HEK293 (cell line): Measurements from ENCODE around the gene USF1.
A peak's percentile ranks its signal among the peaks of the same experiment; 100 is the strongest.

ENCODE experiments used
- CTCF ChIA-PET: fragments of 350-600 bp; formaldehyde crosslinking; extraction: SDS; loops from one replicate; lab custom pipeline; 2021; ENCODE audit warnings: antibody characterized with exemption; lab: Yijun Ruan, JAX
- POLR2A ChIA-PET: fragments of 300-600 bp; formaldehyde crosslinking; extraction: SDS; loops from one replicate; lab custom pipeline; 2020; ENCODE audit warnings: antibody characterized with exemption, inconsistent platforms; lab: Yijun Ruan, JAX
- H3K27ac ChIP-seq: fragments of 200-500 bp; sonication (Bioruptor generic); 2 replicates; pipeline ENCODE4 v1.5.1; 2014; ENCODE audit warnings: low read depth, low read length, control low read depth, inconsistent platforms; ENCODE audit errors: extremely low read depth
- H3K36me3 ChIP-seq, 2 experiments: fragments of 200-500 bp in 1 of 2; sonication (Bioruptor generic) in 1 of 2; 1 replicate in 1 of 2; 2 replicates in 1 of 2; pipeline ENCODE4 v1.5.1; 2014 to 2017; ENCODE audit warnings: inconsistent platforms in 2 of 2, low read length in 2 of 2; ENCODE audit not compliant: control insufficient read depth in 2 of 2, insufficient read depth in 1 of 2
- H3K4me1 ChIP-seq: fragments of 200-500 bp; sonication (Bioruptor generic); 2 replicates; pipeline ENCODE4 v1.5.1; 2014; ENCODE audit warnings: mild to moderate bottlenecking, low read length, inconsistent platforms; ENCODE audit not compliant: control insufficient read depth, insufficient read depth
- H3K4me3 ChIP-seq: 2 replicates; pipeline ENCODE4 v1.5.1; 2011; ENCODE audit warnings: low read depth, mild to moderate bottlenecking, control low read depth, low read length, moderate library complexity
- H3K9me3 ChIP-seq: fragments of 200-500 bp; sonication (Bioruptor generic); 2 replicates; pipeline ENCODE4 v1.5.1; 2014; ENCODE audit warnings: low read depth, low read length, inconsistent platforms; ENCODE audit not compliant: control insufficient read depth, insufficient read depth
- CTCF ChIP-seq: fragments of 450-650 bp; formaldehyde crosslinking; IDR thresholded peaks from 2 replicates; pipeline ENCODE4 v1.5.1; 2016; ENCODE audit warnings: missing biosample characterization, missing genetic modification characterization
- EGR2 ChIP-seq: fragments of 450-650 bp; formaldehyde crosslinking; IDR thresholded peaks from 2 replicates; pipeline ENCODE4 v1.5.1; 2016; ENCODE audit warnings: low read depth, missing biosample characterization, missing genetic modification characterization
- HOXA7 ChIP-seq: sonication (generic); formaldehyde crosslinking; IDR thresholded peaks from 2 replicates; pipeline ENCODE4 v1.8.1; 2022; ENCODE audit warnings: missing genetic modification reagents, borderline replicate concordance
- HOXC10 ChIP-seq: sonication (generic); formaldehyde crosslinking; IDR thresholded peaks from 2 replicates; pipeline ENCODE4 v1.8.1; 2023; ENCODE audit warnings: mild to moderate bottlenecking, missing genetic modification reagents
- KLF1 ChIP-seq: fragments of 450-650 bp; formaldehyde crosslinking; IDR thresholded peaks from 2 replicates; pipeline ENCODE4 v1.5.1; 2016; ENCODE audit warnings: missing biosample characterization, missing genetic modification characterization
- KLF9 ChIP-seq: fragments of 450-650 bp; formaldehyde crosslinking; IDR thresholded peaks from 2 replicates; pipeline ENCODE4 v1.5.1; 2016; ENCODE audit warnings: missing biosample characterization, missing genetic modification characterization, low read depth
- MYNN ChIP-seq: fragments of 450-650 bp; formaldehyde crosslinking; IDR thresholded peaks from 2 replicates; pipeline ENCODE4 v1.5.1; 2016; ENCODE audit warnings: missing biosample characterization, missing genetic modification characterization, borderline replicate concordance
- SP7 ChIP-seq: fragments of 450-650 bp; formaldehyde crosslinking; IDR thresholded peaks from 2 replicates; pipeline ENCODE4 v1.5.1; 2016; ENCODE audit warnings: missing biosample characterization, missing genetic modification characterization
- ZNF146 ChIP-seq: fragments of 450-650 bp; formaldehyde crosslinking; IDR thresholded peaks from 2 replicates; pipeline ENCODE4 v1.5.1; 2016; ENCODE audit warnings: missing biosample characterization, missing genetic modification characterization
- ZNF521 ChIP-seq: fragments of 450-650 bp; formaldehyde crosslinking; IDR thresholded peaks from 2 replicates; pipeline ENCODE4 v1.5.1; 2017; ENCODE audit warnings: missing biosample characterization, mild to moderate bottlenecking, missing genetic modification characterization
- ZNF560 ChIP-seq: fragments of 450-650 bp; formaldehyde crosslinking; IDR thresholded peaks from 2 replicates; pipeline ENCODE4 v1.5.1; 2017; ENCODE audit warnings: missing biosample characterization, missing genetic modification characterization, borderline replicate concordance
- ZNF670 ChIP-seq: fragments of 450-650 bp; formaldehyde crosslinking; IDR thresholded peaks from 2 replicates; pipeline ENCODE4 v1.5.1; 2016; ENCODE audit warnings: missing biosample characterization, missing genetic modification characterization, low read depth
- ZNF777 ChIP-seq: fragments of 450-650 bp; formaldehyde crosslinking; IDR thresholded peaks from 2 replicates; pipeline ENCODE4 v1.5.1; 2017; ENCODE audit warnings: missing biosample characterization, missing genetic modification characterization, borderline replicate concordance
- ZNF837 ChIP-seq: fragments of 450-650 bp; formaldehyde crosslinking; IDR thresholded peaks from 2 replicates; pipeline ENCODE4 v1.5.1; 2016; ENCODE audit warnings: missing biosample characterization, missing genetic modification characterization
- TF ChIP-seq, protein P1 (sequence below): fragments of 450-650 bp; formaldehyde crosslinking; IDR thresholded peaks from 2 replicates; pipeline ENCODE4 v1.5.1; 2017; ENCODE audit warnings: missing biosample characterization, missing genetic modification characterization

USF1 gene

GRCh38 chr1:161071886-161072371, 26.2 kb upstream of the USF1 start:
- ChIA-PET POLR2A (no interaction called here), CTCF (interaction anchor here (0.6 to 6.1 kb wide), 15 partner anchors 10 to 704 kb away, joined by 3 to 56 read pairs (median 4); partner anchors contain the start of genes F11R and KLHDC9)
- no peaks in the 10 kb centered on the region for H3K4me1 ChIP-seq
- no peaks in the 10 kb centered on the region for H3K9me3 ChIP-seq
- TF ChIP-seq CTCF (tag by site-specific recombination) (peak; percentile 44; the same call in 1 of the 2 replicates), ZNF146 (no peak), KLF9 (tag by site-specific recombination) (no peak), ZNF560 (tag by site-specific recombination) (no peak), EGR2 (tag by site-specific recombination) (no peak), HOXA7 (CRISPR knock-in tag) (no peak), SP7 (tag by site-specific recombination) (no peak)
- TF ChIP-seq, protein P1, sequence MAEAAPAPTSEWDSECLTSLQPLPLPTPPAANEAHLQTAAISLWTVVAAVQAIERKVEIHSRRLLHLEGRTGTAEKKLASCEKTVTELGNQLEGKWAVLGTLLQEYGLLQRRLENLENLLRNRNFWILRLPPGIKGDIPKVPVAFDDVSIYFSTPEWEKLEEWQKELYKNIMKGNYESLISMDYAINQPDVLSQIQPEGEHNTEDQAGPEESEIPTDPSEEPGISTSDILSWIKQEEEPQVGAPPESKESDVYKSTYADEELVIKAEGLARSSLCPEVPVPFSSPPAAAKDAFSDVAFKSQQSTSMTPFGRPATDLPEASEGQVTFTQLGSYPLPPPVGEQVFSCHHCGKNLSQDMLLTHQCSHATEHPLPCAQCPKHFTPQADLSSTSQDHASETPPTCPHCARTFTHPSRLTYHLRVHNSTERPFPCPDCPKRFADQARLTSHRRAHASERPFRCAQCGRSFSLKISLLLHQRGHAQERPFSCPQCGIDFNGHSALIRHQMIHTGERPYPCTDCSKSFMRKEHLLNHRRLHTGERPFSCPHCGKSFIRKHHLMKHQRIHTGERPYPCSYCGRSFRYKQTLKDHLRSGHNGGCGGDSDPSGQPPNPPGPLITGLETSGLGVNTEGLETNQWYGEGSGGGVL (tag by site-specific recombination): no peak
- no peak overlapping the region; the same call in 1 of the 2 replicates for H3K4me3 ChIP-seq
- no peak overlapping the region for H3K27ac ChIP-seq
- H3K36me3 ChIP-seq: peaks cover 0 to 13% of the 10 kb centered on the region in 2 experiments; a peak in 1 of 3 replicates

GRCh38 chr1:161070761-161071160, 25.0 kb upstream of the USF1 start:
- H3K4me3 ChIP-seq: no peak overlapping the region
- TF ChIP-seq ZNF521 (no peak), ZNF670 (tag by site-specific recombination) (no peak), MYNN (tag by site-specific recombination) (no peak)
- TF ChIP-seq, all 188 proteins: peak for 0
- CTCF ChIA-PET: interaction anchor here (0.5 to 6.1 kb wide), 5 partner anchors 26 to 1161 kb away, joined by 3 to 56 read pairs (median 4); partner anchors contain the start of gene KLHDC9
- POLR2A ChIA-PET: interaction anchor here (0.7 kb wide), 1 partner anchor 235 kb away, joined by 4 read pairs; no protein-coding TSS in a partner anchor
- Histone ChIP-seq H3K9me3 (no peaks in the 10 kb centered on the region), H3K4me1 (no peaks in the 10 kb centered on the region), H3K27ac (no peak overlapping the region), H3K36me3 (peaks cover 0 to 13% of the 10 kb centered on the region in 2 experiments; a peak in 1 of 3 replicates)

DNA sequence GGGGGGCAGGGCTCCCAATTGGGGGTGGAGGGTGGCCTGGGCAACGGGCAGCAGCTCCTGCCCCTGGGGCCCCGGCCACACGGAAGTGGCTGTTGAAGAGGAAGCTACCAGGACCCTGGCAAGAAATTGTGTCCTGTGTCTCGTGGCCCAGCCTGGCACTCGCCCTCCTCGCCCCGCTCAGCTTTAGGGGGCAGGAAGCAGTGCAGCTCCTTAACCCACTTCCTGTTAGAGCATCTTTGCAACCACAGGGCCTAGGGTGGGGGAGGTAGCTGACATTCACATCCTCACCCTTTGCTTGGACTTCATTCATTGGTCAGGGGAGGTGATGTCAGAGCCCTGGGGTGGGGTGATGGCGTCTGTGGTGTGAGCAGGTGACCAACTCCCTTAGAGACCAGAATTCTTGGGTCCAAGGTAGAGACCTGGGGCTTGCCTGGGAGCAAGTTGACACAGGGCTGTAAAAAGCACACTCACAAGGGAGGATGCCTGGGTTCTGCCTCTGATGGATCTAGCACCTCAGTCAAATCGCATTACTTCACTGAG, 24.0 kb upstream of the USF1 start, which contains the start of gene ARHGAP30:
ARHGAP30 (minus strand) TSS at position 161 of the 540 bp plus-strand sequence. CDS start 267 bp downstream, outside the sequence.
- no peak within 1 kb of the TSS for H3K4me3 ChIP-seq
- no peak for TF ChIP-seq ZNF837 (tag by site-specific recombination)
- no peak for TF ChIP-seq HOXC10 (CRISPR knock-in tag)
- TF ChIP-seq ZNF777 (tag by site-specific recombination): no peak
- TF ChIP-seq KLF1 (tag by site-specific recombination): no peak
- TF ChIP-seq, all 188 proteins: peak for 0
- Histone ChIP-seq H3K4me1 (no peaks in the 10 kb centered on the region), H3K36me3 (peaks cover 0 to 13% of the 10 kb centered on the region in 2 experiments; a peak in 1 of 3 replicates), H3K9me3 (no peaks in the 10 kb centered on the region), H3K27ac (no peak within 1 kb of the TSS)
- POLR2A ChIA-PET: interaction anchor here (0.7 kb wide), 1 partner anchor 236 kb away, joined by 4 read pairs; no protein-coding TSS in a partner anchor
- CTCF ChIA-PET: interaction anchor here (0.8 to 6.1 kb wide), 4 partner anchors 25 to 72 kb away, joined by 3 to 56 read pairs (median 4); partner anchors contain the start of gene KLHDC9
